PC-3 (cell line): ENCODE data around the gene RPLP1. TPM values are rescaled to one million over a fixed set of nuclear protein-coding genes. Genes with fewer than 3 reads are reported as not detected.

Source experiments
- ATAC-seq: fragments of 200-7000 bp; cut with Tn5 transposase; 2 replicates; pipeline ENCODE4 v1.9.1; 2020; ENCODE audit warnings: mild to moderate bottlenecking, moderate library complexity
- BruUV-seq: library from RNA; stranded (reverse); fragments of 400-500 nt; replicated peaks from 2 replicates; lab custom pipeline; 2021; lab: Mats Ljungman, UMichigan
- CTCF ChIA-PET: fragments of 300-600 bp; sonication (Branson Sonifier 250); formaldehyde crosslinking; loops from one replicate; lab custom pipeline; 2022; ENCODE audit warnings: antibody characterized with exemption; lab: Charles Lee
- POLR2A ChIA-PET: fragments of 300-600 bp; sonication (Branson Sonifier 250); formaldehyde crosslinking; loops from one replicate; lab custom pipeline; 2022; ENCODE audit warnings: antibody characterized with exemption; ENCODE audit not compliant: unreplicated experiment; lab: Charles Lee
- DNase-seq: peaks from one replicate; pipeline ENCODE4 v3.0.0-alpha.2; 2015
- H2AFZ ChIP-seq: fragments of 300-600 bp; sonication (generic); 2 replicates; pipeline ENCODE4 v1.6.0; 2016; ENCODE audit warnings: antibody characterized with exemption, low read length
- H3F3A ChIP-seq: fragments of 300-600 bp; sonication (generic); one replicate; pipeline ENCODE4 v1.6.0; 2017; ENCODE audit warnings: antibody characterized with exemption, low read length, control low read depth, mild to moderate bottlenecking; ENCODE audit not compliant: unreplicated experiment
- H3K27ac ChIP-seq: fragments of 300-600 bp; sonication (generic); 2 replicates; pipeline ENCODE4 v1.5.1; 2016; ENCODE audit warnings: mild to moderate bottlenecking, low read length
- H3K27me3 ChIP-seq: fragments of 300-600 bp; sonication (generic); 2 replicates; pipeline ENCODE4 v1.6.1; 2016; ENCODE audit warnings: low read length, mixed read lengths
- H3K36me3 ChIP-seq: fragments of 300-600 bp; sonication (generic); 2 replicates; pipeline ENCODE4 v1.6.1; 2016; ENCODE audit warnings: low read depth, mixed run types, low read length, mixed read lengths
- H3K4me1 ChIP-seq: fragments of 300-600 bp; sonication (generic); 2 replicates; pipeline ENCODE4 v1.5.1; 2016; ENCODE audit warnings: low read length; ENCODE audit not compliant: insufficient read depth
- H3K4me2 ChIP-seq: fragments of 300-600 bp; sonication (generic); 2 replicates; pipeline ENCODE4 v1.6.0; 2016; ENCODE audit warnings: low read length
- H3K4me3 ChIP-seq: fragments of 300-600 bp; sonication (generic); 2 replicates; pipeline ENCODE4 v1.5.1; 2016; ENCODE audit warnings: mild to moderate bottlenecking, low read length, mixed read lengths
- H3K79me2 ChIP-seq: fragments of 300-600 bp; sonication (generic); 2 replicates; pipeline ENCODE4 v1.6.1; 2017; ENCODE audit warnings: low read length, mixed read lengths
- H3K9ac ChIP-seq: fragments of 300-600 bp; sonication (generic); 2 replicates; pipeline ENCODE4 v1.6.0; 2016; ENCODE audit warnings: mild to moderate bottlenecking, low read length
- H3K9me2 ChIP-seq: fragments of 300-600 bp; sonication (generic); replicated peaks from 2 replicates; pipeline ENCODE4 v1.6.1; 2016; ENCODE audit warnings: mixed run types, low read length, mixed read lengths
- H3K9me3 ChIP-seq: fragments of 300-600 bp; sonication (generic); 2 replicates; pipeline ENCODE4 v1.6.1; 2016; ENCODE audit warnings: low read length, mixed read lengths
- H4K20me1 ChIP-seq: fragments of 300-600 bp; sonication (generic); 2 replicates; pipeline ENCODE4 v1.6.1; 2016; ENCODE audit warnings: low read length, mixed read lengths
- EZH2 ChIP-seq: fragments of 300-600 bp; sonication (generic); IDR thresholded peaks from one replicate; pipeline ENCODE4 v1.6.1; 2017; ENCODE audit warnings: antibody characterized with exemption, mild to moderate bottlenecking, low read length; ENCODE audit not compliant: unreplicated experiment
- EZH2phosphoT487 ChIP-seq: fragments of 300-600 bp; sonication (generic); IDR thresholded peaks from 2 replicates; pipeline ENCODE4 v1.6.1; 2018; ENCODE audit warnings: mild to moderate bottlenecking, antibody characterized with exemption, low read length, borderline replicate concordance
- intact Hi-C: fragments of 100-400 bp; cut with micrococcal nuclease; formaldehyde crosslinking; loops from 2 replicates; pipeline ENCODE4 v1.9.0; 2023
- total RNA-seq: library from RNA; depleted of rRNA; stranded (reverse); fragments of >200 nt; gene quantifications from 2 replicates; pipeline ENCODE4 v1.2.3, GENCODE V29; 2014
- TF ChIP-seq, protein P1 (sequence below): fragments of 300-600 bp; sonication (generic); conservative IDR thresholded peaks from 2 replicates; pipeline ENCODE4 v1.5.1; 2017; ENCODE audit warnings: antibody characterized with exemption, low read depth, mild to moderate bottlenecking, low read length

RPLP1 gene
- total RNA-seq, 1 experiment from 2014 or later, result 253 TPM

DNA sequence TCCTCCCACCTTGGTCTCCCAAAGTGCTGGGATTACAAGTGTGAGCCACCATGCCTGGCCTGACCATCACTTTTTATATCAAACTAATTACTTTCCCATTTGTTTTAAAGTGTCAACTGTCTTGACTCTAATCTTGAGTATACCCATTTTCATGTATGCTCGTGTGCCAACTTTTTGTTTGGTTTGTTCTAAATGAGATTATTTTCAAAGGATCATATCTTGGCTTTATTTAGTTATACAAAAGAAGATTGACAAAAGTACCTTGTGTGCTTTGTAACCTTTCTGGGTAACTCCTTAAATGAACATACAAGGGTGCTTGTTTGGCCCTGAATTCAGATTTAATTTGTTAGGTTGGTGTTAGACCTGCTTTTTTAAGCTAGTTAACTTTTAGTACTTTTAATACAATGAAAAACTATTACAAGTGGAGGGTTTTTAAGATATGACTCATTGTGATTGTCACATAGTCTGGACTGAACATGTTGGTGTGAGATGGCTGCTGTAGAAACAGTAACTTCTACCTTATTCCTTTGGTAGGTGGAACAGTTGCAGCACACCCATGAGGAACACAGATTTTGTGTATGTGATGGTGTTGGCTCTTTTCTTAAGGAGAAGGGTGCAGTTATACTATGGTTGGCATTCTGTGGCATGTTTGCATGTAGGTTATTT lies 27.7 kb upstream of the RPLP1 start:
- TF ChIP-seq, protein P1, sequence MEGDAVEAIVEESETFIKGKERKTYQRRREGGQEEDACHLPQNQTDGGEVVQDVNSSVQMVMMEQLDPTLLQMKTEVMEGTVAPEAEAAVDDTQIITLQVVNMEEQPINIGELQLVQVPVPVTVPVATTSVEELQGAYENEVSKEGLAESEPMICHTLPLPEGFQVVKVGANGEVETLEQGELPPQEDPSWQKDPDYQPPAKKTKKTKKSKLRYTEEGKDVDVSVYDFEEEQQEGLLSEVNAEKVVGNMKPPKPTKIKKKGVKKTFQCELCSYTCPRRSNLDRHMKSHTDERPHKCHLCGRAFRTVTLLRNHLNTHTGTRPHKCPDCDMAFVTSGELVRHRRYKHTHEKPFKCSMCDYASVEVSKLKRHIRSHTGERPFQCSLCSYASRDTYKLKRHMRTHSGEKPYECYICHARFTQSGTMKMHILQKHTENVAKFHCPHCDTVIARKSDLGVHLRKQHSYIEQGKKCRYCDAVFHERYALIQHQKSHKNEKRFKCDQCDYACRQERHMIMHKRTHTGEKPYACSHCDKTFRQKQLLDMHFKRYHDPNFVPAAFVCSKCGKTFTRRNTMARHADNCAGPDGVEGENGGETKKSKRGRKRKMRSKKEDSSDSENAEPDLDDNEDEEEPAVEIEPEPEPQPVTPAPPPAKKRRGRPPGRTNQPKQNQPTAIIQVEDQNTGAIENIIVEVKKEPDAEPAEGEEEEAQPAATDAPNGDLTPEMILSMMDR, result no peak
- TF ChIP-seq EZH2phosphoT487 (no peak), EZH2 (no peak)
- peaks cover 18% of the 10 kb centered on the region; the same call in 1 of the 2 replicates for H3K79me2 ChIP-seq
- CTCF ChIA-PET, result no interaction called here

DNA sequence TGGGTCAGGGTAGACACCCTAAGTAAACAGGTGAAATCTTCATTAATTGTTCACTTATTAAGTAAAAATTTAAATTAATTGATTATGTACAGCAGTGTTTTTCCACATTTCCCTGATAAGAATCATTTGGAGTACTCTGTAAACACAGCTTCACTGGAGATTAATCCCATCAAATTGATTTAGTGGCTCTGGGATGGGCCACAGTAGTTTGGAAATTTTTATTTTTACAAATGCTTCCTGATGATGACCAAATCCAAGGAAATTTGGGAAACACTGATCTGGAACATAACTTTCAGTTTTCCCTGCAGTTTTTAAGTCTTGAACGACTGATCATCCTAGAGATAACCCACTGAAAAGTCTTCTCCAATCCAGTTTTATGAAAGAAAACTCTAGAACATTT lies 18.8 kb upstream of the RPLP1 start:
- no peaks in the 10 kb centered on the region for H3K27me3 ChIP-seq
- no peak overlapping the region for H3K4me2 ChIP-seq
- H3F3A ChIP-seq, result no peaks in the 10 kb centered on the region
- TF ChIP-seq EZH2phosphoT487, result no peak
- TF ChIP-seq EZH2, result no peak
- TF ChIP-seq, protein P1, result no peak
- no peak overlapping the region for H3K27ac ChIP-seq
- H3K9ac ChIP-seq, result no peak overlapping the region
- peaks cover 80% of the 10 kb centered on the region for H3K36me3 ChIP-seq
- no peaks in the 10 kb centered on the region for H3K4me1 ChIP-seq
- no TSS peak for BruUV-seq
- H3K79me2 ChIP-seq, result peaks cover 12% of the 10 kb centered on the region; the same call in 1 of the 2 replicates
- no peaks in the 10 kb centered on the region for H3K9me2 ChIP-seq
- H2AFZ ChIP-seq, result no peak overlapping the region
- H3K4me3 ChIP-seq, result no peak overlapping the region
- peaks cover 10% of the 10 kb centered on the region; the same call in 1 of the 2 replicates for H4K20me1 ChIP-seq
- DNase-seq (no peak), ATAC-seq (no peak)
- intact Hi-C loops, result no loop called here
- CTCF ChIA-PET, result no interaction called here
- H3K9me3 ChIP-seq, result no peaks in the 10 kb centered on the region
- POLR2A ChIA-PET, result no interaction called here

More for the DNA sequence above, 27.7 kb upstream of the RPLP1 start:
- H3K27me3 ChIP-seq, result no peaks in the 10 kb centered on the region
- DNase-seq (no peak), ATAC-seq (no peak)
- peaks cover 72% of the 10 kb centered on the region for H3K36me3 ChIP-seq
- H2AFZ ChIP-seq, result no peak overlapping the region
- no peaks in the 10 kb centered on the region for H3K9me3 ChIP-seq
- H3K4me1 ChIP-seq, result no peaks in the 10 kb centered on the region
- 0 out of 2 replicates have a peak, but pooled peaks cover 5% of the 10 kb centered on the region for H4K20me1 ChIP-seq
- no peak overlapping the region for H3K4me2 ChIP-seq
- no TSS peak for BruUV-seq
- intact Hi-C loops, result no loop called here
- no peak overlapping the region for H3K27ac ChIP-seq
- no peaks in the 10 kb centered on the region for H3K9me2 ChIP-seq
- H3K9ac ChIP-seq, result no peak overlapping the region
- POLR2A ChIA-PET, result no interaction called here
- no peaks in the 10 kb centered on the region for H3F3A ChIP-seq
- no peak overlapping the region for H3K4me3 ChIP-seq

DNA sequence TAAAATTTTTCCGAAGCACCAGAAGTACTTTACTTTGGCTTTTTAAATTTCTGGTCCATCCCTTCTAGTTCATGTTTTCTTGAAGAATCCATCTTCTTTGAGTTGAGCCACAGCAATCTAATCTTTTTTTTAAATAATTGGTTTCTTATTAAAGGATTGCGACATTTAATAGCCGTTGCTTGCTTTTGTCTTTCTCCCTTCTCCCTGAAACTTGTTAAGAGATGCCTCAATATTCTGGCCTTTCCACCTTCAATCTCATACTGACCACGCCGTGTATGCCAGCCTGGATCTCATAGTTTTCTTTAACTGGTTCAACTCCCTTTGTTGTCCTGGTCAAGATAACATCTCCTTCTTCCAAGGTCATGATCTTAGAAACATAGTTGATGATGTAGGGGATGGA lies 18.4 kb upstream of the RPLP1 start:
- Histone ChIP-seq H3K36me3 (peaks cover 80% of the 10 kb centered on the region), H3K9ac (no peak overlapping the region), H3K9me3 (no peaks in the 10 kb centered on the region), H3K79me2 (peaks cover 12% of the 10 kb centered on the region; the same call in 1 of the 2 replicates), H3K27me3 (no peaks in the 10 kb centered on the region), H3K9me2 (no peaks in the 10 kb centered on the region), H3F3A (no peaks in the 10 kb centered on the region), H3K4me2 (no peak overlapping the region), H3K4me3 (no peak overlapping the region), H3K27ac (no peak overlapping the region), H4K20me1 (peaks cover 10% of the 10 kb centered on the region; the same call in 1 of the 2 replicates), H3K4me1 (no peaks in the 10 kb centered on the region), H2AFZ (no peak overlapping the region)
- no peak for DNase-seq
- no peak for ATAC-seq
- BruUV-seq, result no TSS peak
- ChIA-PET CTCF (no interaction called here), POLR2A (no interaction called here)
- intact Hi-C loops, result no loop called here
- TF ChIP-seq, protein P1, result no peak
- TF ChIP-seq EZH2phosphoT487 (no peak), EZH2 (no peak)
